K562 (cell line): ENCODE measurements around the gene SLC8A1. TPM values are rescaled to one million over a fixed set of nuclear protein-coding genes. Genes with fewer than 3 reads are reported as not detected.

Source experiments
- ATAC-seq: fragments of 200-7000 bp; cut with Tn5 transposase; 3 replicates; pipeline ENCODE4 v1.9.1; 2020; ENCODE audit warnings: moderate library complexity
- BruUV-seq: library from RNA; stranded (reverse); fragments of 400-500 nt; replicated peaks from 2 replicates; lab custom pipeline; 2021; lab: Mats Ljungman, UMichigan
- CTCF ChIA-PET: fragments of 300-600 bp; formaldehyde crosslinking; extraction: SDS; loops from one replicate; lab custom pipeline; 2021; ENCODE audit warnings: low intra/inter-chr PET ratio; lab: Yijun Ruan, JAX
- POLR2A ChIA-PET: fragments of 300-600, 350-650 bp; sonication (Branson Sonifier 250); formaldehyde crosslinking; extraction: SDS; loops from one replicate; lab custom pipeline; 2021; ENCODE audit warnings: antibody characterized with exemption, inconsistent platforms; lab: Yijun Ruan, JAX
- DNase-seq, 4 experiments: peaks; one replicate each; pipeline versions ENCODE4 v3.0.0 to v3.0.0-alpha.2; 2011 to 2018; ENCODE audit warnings: low spot score in 3 of 4, mixed read lengths in 3 of 4; ENCODE audit errors: extremely low read depth in 1 of 4
- FAIRE-seq: peaks from 2 replicates; lab custom pipeline; 2011; peaks lifted over from hg19 to GRCh38; lab: Jason Lieb, UNC
- H2AFZ ChIP-seq: 2 replicates; pipeline ENCODE4 v1.6.0; 2011; ENCODE audit warnings: low read depth, low read length, control low read depth, inconsistent platforms
- H3K27ac ChIP-seq: fragments of 200-600 bp; 3 replicates; pipeline ENCODE4 v1.8.0; 2011; ENCODE audit warnings: low read depth, mild to moderate bottlenecking, control low read depth, inconsistent platforms, low read length, moderate library complexity, mixed read lengths; ENCODE audit errors: extremely low read depth
- H3K27me3 ChIP-seq, 2 experiments: fragments of 300-600 bp in 1 of 2; 2 replicates in 1 of 2; 3 replicates in 1 of 2; pipeline versions ENCODE4 v1.6.0 to v1.8.0; 2011; ENCODE audit warnings: inconsistent platforms in 2 of 2, low read length in 2 of 2, mild to moderate bottlenecking in 1 of 2, mixed read lengths in 1 of 2, moderate library complexity in 1 of 2; ENCODE audit not compliant: control insufficient read depth in 2 of 2, insufficient read depth in 2 of 2
- H3K36me3 ChIP-seq: fragments of 300-600 bp; 3 replicates; pipeline ENCODE4 v1.8.0; 2011; ENCODE audit warnings: mild to moderate bottlenecking, low read length, inconsistent platforms; ENCODE audit not compliant: control insufficient read depth, insufficient read depth
- H3K4me1 ChIP-seq, 2 experiments: fragments of 200-600 bp in 1 of 2; replicated peaks in 1 of 2; 2 replicates in 1 of 2; 3 replicates in 1 of 2; pipeline versions ENCODE4 v1.5.1 to v1.8.0; 2011; ENCODE audit warnings: inconsistent platforms in 2 of 2, low read length in 2 of 2, mild to moderate bottlenecking in 1 of 2, mixed read lengths in 1 of 2, moderate library complexity in 1 of 2; ENCODE audit not compliant: control insufficient read depth in 2 of 2, insufficient read depth in 2 of 2
- H3K4me2 ChIP-seq: 2 replicates; pipeline ENCODE4 v1.6.1; 2011; ENCODE audit warnings: low read length, control low read depth, inconsistent platforms, mixed read lengths; ENCODE audit not compliant: insufficient read depth
- H3K4me3 ChIP-seq: fragments of 200-600 bp; sonication (generic), shearing (Covaris generic); 2 replicates; pipeline ENCODE4 v1.5.1; 2016; ENCODE audit warnings: control low read depth, inconsistent platforms
- H3K79me2 ChIP-seq: fragments of 200-600 bp; 3 replicates; pipeline ENCODE4 v1.8.0; 2011; ENCODE audit warnings: low read length, inconsistent platforms; ENCODE audit not compliant: control insufficient read depth, insufficient read depth
- H3K9ac ChIP-seq, 2 experiments: 2 replicates each; pipeline versions ENCODE4 v1.6.0 to v1.6.1; 2011; ENCODE audit warnings: low read depth in 2 of 2, low read length in 2 of 2, control low read depth in 1 of 2, inconsistent platforms in 1 of 2, mild to moderate bottlenecking in 1 of 2, mixed read lengths in 1 of 2; ENCODE audit not compliant: insufficient read depth in 1 of 2
- H3K9me1 ChIP-seq: one replicate; pipeline ENCODE4 v1.6.0; 2011; ENCODE audit warnings: inconsistent platforms, mild to moderate bottlenecking, low read length, moderate library complexity; ENCODE audit not compliant: control insufficient read depth, insufficient read depth
- H3K9me3 ChIP-seq: replicated peaks from 2 replicates; pipeline ENCODE4 v1.5.1; 2011; ENCODE audit warnings: low read depth, low read length, inconsistent platforms; ENCODE audit not compliant: control insufficient read depth, insufficient read depth
- H4K20me1 ChIP-seq: replicated peaks from 2 replicates; pipeline ENCODE4 v1.6.1; 2011; ENCODE audit warnings: low read length, inconsistent platforms, mixed read lengths; ENCODE audit not compliant: control insufficient read depth, insufficient read depth
- ARID4B ChIP-seq: sonication (generic); formaldehyde crosslinking; IDR thresholded peaks from 2 replicates; pipeline ENCODE4 v1.8.0; 2022; ENCODE audit warnings: mild to moderate bottlenecking, missing genetic modification reagents
- CSDE1 ChIP-seq, 2 experiments: fragments of 450-650 bp; IDR thresholded peaks; 2 replicates each; pipeline ENCODE4 v1.6.1; 2016; ENCODE audit warnings: mild to moderate bottlenecking in 1 of 2
- MAFG ChIP-seq: fragments of 450-650 bp; conservative IDR thresholded peaks from 2 replicates; pipeline ENCODE4 v1.6.1; 2016; ENCODE audit warnings: missing genetic modification characterization, missing compliant biosample characterization
- PPARD ChIP-seq: fragments of 250-450 bp; sonication (Bioruptor Pico); IDR thresholded peaks from 2 replicates; pipeline ENCODE4 v1.8.0; 2022; ENCODE audit warnings: inconsistent platforms, mild to moderate bottlenecking, moderate library complexity
- RBFOX2 ChIP-seq: fragments of 200-400 bp; formaldehyde crosslinking; IDR thresholded peaks from 2 replicates; pipeline ENCODE4 v1.6.1; 2017; ENCODE audit warnings: low read depth, mild to moderate bottlenecking, low read length, moderate library complexity
- RFX7 ChIP-seq: fragments of 250-450 bp; sonication (Bioruptor Pico); IDR thresholded peaks from 2 replicates; pipeline ENCODE4 v1.5.1; 2021; ENCODE audit warnings: mild to moderate bottlenecking
- SIN3A ChIP-seq, 2 experiments: fragments of 150-350 bp in 1 of 2; IDR thresholded peaks; 2 replicates each; pipeline ENCODE4 v1.6.1; 2011 to 2016; ENCODE audit warnings: borderline replicate concordance in 2 of 2, low read depth in 2 of 2, low read length in 2 of 2, mild to moderate bottlenecking in 2 of 2, moderate library complexity in 2 of 2; ENCODE audit not compliant: control insufficient read depth in 1 of 2
- ZBTB49 ChIP-seq: sonication (generic); formaldehyde crosslinking; IDR thresholded peaks from 2 replicates; pipeline ENCODE4 v1.8.0; 2022; ENCODE audit warnings: missing genetic modification reagents, mild to moderate bottlenecking, borderline replicate concordance
- ZNF12 ChIP-seq: sonication (generic); formaldehyde crosslinking; IDR thresholded peaks from 2 replicates; pipeline ENCODE4 v1.4.0; 2020; ENCODE audit warnings: mild to moderate bottlenecking, missing genetic modification reagents
- ZNF282 ChIP-seq: sonication (generic); formaldehyde crosslinking; IDR thresholded peaks from 2 replicates; pipeline ENCODE4 v1.8.1; 2023; ENCODE audit warnings: missing genetic modification reagents
- WGBS: fragments of 100-300 bp; shearing (Covaris generic); methylation state at CpG from one replicate; pipeline ENCODE4 v1.1.6; 2016; ENCODE audit warnings: low coverage, mixed read lengths; ENCODE audit not compliant: insufficient coverage; ENCODE audit errors: missing lambda C conversion rate; 5-methylcytosine and 5-hydroxymethylcytosine counted together
- in situ Hi-C: fragments of 300-500 bp; cut with MboI; formaldehyde crosslinking; loops from 4 replicates; pipeline ENCODE4 v1.15.0; 2018; ENCODE audit warnings: inconsistent platforms, mixed read lengths
- intact Hi-C: fragments of 100-400 bp; cut with micrococcal nuclease; formaldehyde crosslinking; loops from 2 replicates; pipeline ENCODE4 v1.14.2; 2022
- polyA plus RNA-seq, 8 experiments: library from polyadenylated mRNA; depleted of rRNA in 4 of 8; stranded (reverse) in 5 of 8; unstranded in 3 of 8; fragments of >200 nt; fragmentation: Nextera tagmentation in 2 of 8; fragmentation: Illumina TruSeq in 1 of 8; extraction: Ambion mirVana in 2 of 8; extraction: Trizol in 1 of 8; gene quantifications; 2 replicates each; pipeline versions ENCODE4 v1.2.1 to v1.2.3, GENCODE V29; 2011 to 2014; ENCODE audit warnings: inconsistent platforms in 1 of 8, missing spikeins in 1 of 8
- total RNA-seq, 7 experiments: library from RNA; depleted of rRNA in 6 of 7; stranded (reverse); fragments of >200 nt in 6 of 7; fragmentation: Illumina TruSeq in 2 of 7; extraction: Trizol in 2 of 7; gene quantifications; 2 replicates each; pipeline versions ENCODE4 v1.2.1 to v1.2.3, GENCODE V29; 2011 to 2021; ENCODE audit warnings: low replicate concordance in 1 of 7

SLC8A1 gene
- total and polyA plus RNA-seq, 9 of the 15 experiments (the other 6 are each of a cell fraction or from before 2014, with no cell fraction given), result not detected

DNA sequence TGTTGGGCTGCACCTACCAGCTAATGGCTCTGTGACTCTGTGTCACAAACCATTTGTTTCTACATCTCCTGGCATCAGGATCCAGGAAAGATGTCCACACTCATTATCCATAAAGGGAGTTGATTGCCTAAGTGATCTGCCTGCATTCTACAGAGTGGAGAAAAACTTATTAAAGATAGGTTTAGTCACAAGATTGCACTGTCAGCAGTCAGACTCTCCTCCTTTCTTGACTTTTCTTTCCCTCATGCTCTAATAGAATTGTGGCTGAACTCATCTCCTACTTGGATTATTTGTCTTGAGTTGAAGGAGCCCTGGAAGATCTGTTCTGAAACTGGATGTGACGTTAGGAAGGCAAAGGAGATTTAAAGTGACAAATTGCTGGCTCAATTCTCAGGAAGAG, 152.7 kb downstream of the SLC8A1 start:
- FAIRE-seq, result no peak
- 0% methylated on average over 1 of the region's 1 CpG for WGBS

More for the DNA sequence above, 152.7 kb downstream of the SLC8A1 start:
- in situ Hi-C loops (no loop called here), intact Hi-C loops (no loop called here)
- Histone ChIP-seq H4K20me1 (no peaks in the 10 kb centered on the region), H3K4me2 (no peak overlapping the region), H2AFZ (no peak overlapping the region), H3K79me2 (no peaks in the 10 kb centered on the region), H3K9me1 (no peaks in the 10 kb centered on the region), H3K27me3 (no peaks in the 10 kb centered on the region), H3K9me3 (no peaks in the 10 kb centered on the region; the same call in 1 of the 2 replicates), H3K4me1 (no peaks in the 10 kb centered on the region)
- ATAC-seq, result no peak
- POLR2A ChIA-PET, result no interaction called here
- CTCF ChIA-PET, result no interaction called here
- no peak for TF ChIP-seq ZBTB49
- TF ChIP-seq ARID4B (CRISPR knock-in tag), result no peak
- no peak for TF ChIP-seq RBFOX2
- TF ChIP-seq ZNF282 (CRISPR knock-in tag), result no peak
- no peak for TF ChIP-seq ZNF12
- no peak for TF ChIP-seq CSDE1 (IDR thresholded peaks at IDR 0.05)
- TF ChIP-seq PPARD (CRISPR knock-in tag), result no peak
- no peak for TF ChIP-seq MAFG
- no peak for TF ChIP-seq SIN3A (IDR thresholded peaks at IDR 0.05; ENCODE audit: borderline replicate concordance in 2 of 2, control insufficient read depth in 1 of 2, low read depth in 2 of 2, low read length in 2 of 2)
- no peak for TF ChIP-seq RFX7 (CRISPR knock-in tag)
- TF ChIP-seq, all 486 proteins: peak for 0
- BruUV-seq, result no TSS peak
- no peaks in the 10 kb centered on the region for H3K36me3 ChIP-seq
- H3K27ac ChIP-seq, result no peak overlapping the region
- no peak for DNase-seq
- no peak overlapping the region for H3K9ac ChIP-seq
- H3K4me3 ChIP-seq, result no peak overlapping the region
